C4-2B (cell line): Measurements from ENCODE around the gene PRKAG3.

ENCODE experiments used
- H3K27ac ChIP-seq: fragments of 450-650 bp; 2 replicates; pipeline ENCODE4 v1.5.1; 2017
- CTCF ChIP-seq: fragments of 450-650 bp; conservative IDR thresholded peaks from 2 replicates; pipeline ENCODE4 v1.5.1; 2017; ENCODE audit warnings: mild to moderate bottlenecking
- ZFX ChIP-seq: fragments of 450-650 bp; IDR thresholded peaks from 2 replicates; pipeline ENCODE4 v1.6.1; 2017

The PRKAG3 gene

GRCh38 chr2:218785103-218785502 lies 46.5 kb downstream of the PRKAG3 start:
- no peak overlapping the region for H3K27ac ChIP-seq
- TF ChIP-seq CTCF, result no peak
- TF ChIP-seq ZFX, result no peak

DNA sequence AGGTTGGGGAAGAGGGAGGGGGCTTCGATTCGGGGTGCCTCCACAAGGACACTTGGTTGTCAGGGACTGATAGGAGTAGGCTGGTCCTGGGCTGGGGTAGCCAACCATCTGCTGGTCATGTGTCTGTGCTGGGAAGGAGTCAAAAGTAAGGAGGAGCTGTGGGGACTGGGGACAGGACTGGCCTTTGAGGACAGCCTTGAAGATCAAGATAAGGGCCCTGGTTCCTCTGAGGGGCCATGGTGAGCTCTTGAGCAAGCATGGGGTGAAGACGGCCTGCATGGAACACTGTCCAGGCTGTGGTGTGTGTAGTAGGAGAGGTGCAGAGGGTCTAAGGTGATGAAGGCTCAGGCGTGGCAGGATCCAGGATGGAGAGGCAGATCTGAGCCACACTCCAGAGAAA lies 47.9 kb downstream of the PRKAG3 start:
- TF ChIP-seq ZFX (no peak), CTCF (no peak)
- no peak overlapping the region for H3K27ac ChIP-seq

GRCh38 chr2:218782528-218782844 lies 49.1 kb downstream of the PRKAG3 start:
- H3K27ac ChIP-seq, result no peak overlapping the region
- TF ChIP-seq ZFX (no peak), CTCF (no peak)

- no peak within 1 kb of the TSS for H3K27ac ChIP-seq
- TF ChIP-seq ZFX (no peak), CTCF (no peak)
Measured at GRCh38 chr2:218781691-218782527, 49.7 kb downstream of the PRKAG3 start, which contains the start of gene CYP27A1. TSS of gene CYP27A1 (plus strand) at chr2:218782147. CDS start at chr2:218782183, 36 bp downstream.

DNA sequence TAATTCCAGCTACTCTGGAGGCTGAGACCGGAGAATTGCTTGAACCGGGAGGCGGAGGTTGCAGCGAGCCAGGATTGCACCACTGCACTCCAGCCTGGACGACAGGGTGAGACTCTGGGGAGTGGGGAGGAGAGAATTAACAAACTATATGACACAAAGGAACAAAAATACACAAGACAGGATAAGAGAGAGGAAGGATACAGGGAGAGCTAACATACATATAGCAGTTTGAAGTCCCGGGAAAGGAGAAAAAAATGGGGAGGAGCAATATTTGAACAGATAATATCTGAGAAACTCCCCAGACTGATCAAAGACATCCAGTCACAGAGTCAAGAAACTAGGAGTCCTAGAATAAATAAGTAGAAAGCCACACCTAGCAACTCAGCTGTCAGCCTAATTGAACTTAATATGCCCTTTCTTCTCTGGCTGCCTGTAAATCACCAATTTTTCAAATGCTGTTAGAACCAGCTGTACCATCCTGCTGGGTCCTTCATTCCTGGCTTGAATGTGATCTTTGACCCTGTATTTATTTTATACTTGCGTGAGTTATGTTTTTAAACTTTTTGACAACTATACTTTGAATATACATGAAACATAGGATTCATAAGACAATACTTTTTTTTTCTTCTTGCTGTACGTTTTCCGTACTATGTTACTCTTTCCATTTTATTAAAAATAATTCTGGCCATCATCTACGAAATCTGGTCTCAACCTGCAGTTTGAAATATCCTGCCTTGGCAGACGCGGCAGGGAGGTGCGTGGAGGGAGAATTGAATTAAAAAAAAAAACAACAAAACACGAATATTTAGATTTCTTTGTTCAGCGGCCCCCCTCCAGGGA lies 50.5 kb downstream of the PRKAG3 start:
- no peak overlapping the region for H3K27ac ChIP-seq
- no peak for TF ChIP-seq CTCF
- no peak for TF ChIP-seq ZFX

GRCh38 chr2:218780046-218780445 lies 51.6 kb downstream of the PRKAG3 start:
- no peak for TF ChIP-seq CTCF
- TF ChIP-seq ZFX, result no peak

More at GRCh38 chr2:218780046-218780445, 51.6 kb downstream of the PRKAG3 start:
- no peak overlapping the region for H3K27ac ChIP-seq
